HuH-7 (cell line): ENCODE measurements around the gene ATG2A.
"Not testable (repeated sequence)": the region's sequence is repeated elsewhere in the genome, so short reads cannot be mapped to it uniquely, and the experiment has no call there.

ENCODE experiments used
- DNase-seq: peaks from one replicate; pipeline ENCODE4 v3.0.0; 2011; ENCODE audit warnings: low spot score

ATG2A gene

GRCh38 chr11:64854534-64855502 lies 62.2 kb downstream of the ATG2A start:
- DNase-seq, result no peak

GRCh38 chr11:64854157-64854533 lies 62.9 kb downstream of the ATG2A start:
- DNase-seq, result no peak

GRCh38 chr11:64853709-64854108 lies 63.3 kb downstream of the ATG2A start:
- DNase-seq, result no peak

GRCh38 chr11:64852804-64853509 lies 64.1 kb downstream of the ATG2A start:
- DNase-seq, result no peak

GRCh38 chr11:64851831-64852351 lies 65.1 kb downstream of the ATG2A start:
- DNase-seq, result no peak

GRCh38 chr11:64850979-64851567 lies 65.9 kb downstream of the ATG2A start:
- DNase-seq, result no peak

GRCh38 chr11:64849598-64850356 lies 67.2 kb downstream of the ATG2A start:
- DNase-seq, result no peak

- DNase-seq, result no peak
Measured at GRCh38 chr11:64848826-64849597, 68.0 kb downstream of the ATG2A start.

GRCh38 chr11:64848214-64848825 lies 68.7 kb downstream of the ATG2A start:
- no peak for DNase-seq

GRCh38 chr11:64846998-64847666 lies 69.9 kb downstream of the ATG2A start:
- peak; percentile 92 for DNase-seq

- DNase-seq, result not testable (repeated sequence)
Measured at GRCh38 chr11:64845776-64846129, 71.3 kb downstream of the ATG2A start.

GRCh38 chr11:64845129-64845775 lies 71.8 kb downstream of the ATG2A start:
- DNase-seq, result no peak
